OCI-LY3 (cell line): ENCODE results near the gene USP35.

Experiments
- EZH2phosphoT487 ChIP-seq: fragments of 200-600 bp; shearing (Covaris generic); IDR thresholded peaks from 2 replicates; pipeline ENCODE4 v1.6.1; 2018; ENCODE audit warnings: antibody characterized with exemption, mixed run types, low read depth
- TF ChIP-seq, protein P1 (sequence below): fragments of 200-600, 300-600 bp; sonication (generic); IDR thresholded peaks from 2 replicates; pipeline ENCODE4 v1.5.1; 2014; ENCODE audit warnings: antibody characterized with exemption, low read length, low read depth

DNA sequence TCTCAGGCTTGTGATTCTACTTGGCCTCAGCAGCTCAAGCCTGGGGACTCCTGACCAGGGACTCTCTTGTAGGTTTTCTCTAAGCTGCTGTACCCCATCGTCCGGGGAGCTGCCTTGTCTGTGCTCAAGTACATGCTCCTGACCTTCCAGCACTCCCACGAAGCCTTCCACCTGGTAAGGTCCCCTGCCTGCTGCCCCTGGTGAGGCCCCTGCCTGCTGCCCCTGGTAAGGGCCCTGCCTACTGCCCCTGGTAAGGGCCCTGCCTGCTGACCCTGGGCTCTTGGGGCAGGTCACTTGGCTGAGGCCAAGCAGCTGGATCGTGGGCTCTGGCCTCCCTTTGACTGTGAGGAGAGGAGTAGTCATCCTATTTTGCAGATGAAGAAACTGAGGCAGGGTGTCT is 11.3 kb downstream of the USP35 start:
- TF ChIP-seq, protein P1, sequence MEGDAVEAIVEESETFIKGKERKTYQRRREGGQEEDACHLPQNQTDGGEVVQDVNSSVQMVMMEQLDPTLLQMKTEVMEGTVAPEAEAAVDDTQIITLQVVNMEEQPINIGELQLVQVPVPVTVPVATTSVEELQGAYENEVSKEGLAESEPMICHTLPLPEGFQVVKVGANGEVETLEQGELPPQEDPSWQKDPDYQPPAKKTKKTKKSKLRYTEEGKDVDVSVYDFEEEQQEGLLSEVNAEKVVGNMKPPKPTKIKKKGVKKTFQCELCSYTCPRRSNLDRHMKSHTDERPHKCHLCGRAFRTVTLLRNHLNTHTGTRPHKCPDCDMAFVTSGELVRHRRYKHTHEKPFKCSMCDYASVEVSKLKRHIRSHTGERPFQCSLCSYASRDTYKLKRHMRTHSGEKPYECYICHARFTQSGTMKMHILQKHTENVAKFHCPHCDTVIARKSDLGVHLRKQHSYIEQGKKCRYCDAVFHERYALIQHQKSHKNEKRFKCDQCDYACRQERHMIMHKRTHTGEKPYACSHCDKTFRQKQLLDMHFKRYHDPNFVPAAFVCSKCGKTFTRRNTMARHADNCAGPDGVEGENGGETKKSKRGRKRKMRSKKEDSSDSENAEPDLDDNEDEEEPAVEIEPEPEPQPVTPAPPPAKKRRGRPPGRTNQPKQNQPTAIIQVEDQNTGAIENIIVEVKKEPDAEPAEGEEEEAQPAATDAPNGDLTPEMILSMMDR = no peak
- TF ChIP-seq EZH2phosphoT487 = no peak
